K562 (cell line): ENCODE results near the gene FAM72C.
"Not testable (repeated sequence)": the region's sequence is repeated elsewhere in the genome, so short reads cannot be mapped to it uniquely, and the experiment has no call there.

Source experiments
- CTCF ChIP-seq, 3 experiments: IDR thresholded peaks in 2 of 3; conservative IDR thresholded peaks in 1 of 3; 2 replicates each; pipeline ENCODE4 v1.5.1; 2011 to 2012; ENCODE audit warnings: low read length in 3 of 3, mild to moderate bottlenecking in 3 of 3, control low read depth in 2 of 3, improper control_type of control experiment in 1 of 3, inconsistent platforms in 1 of 3, low read depth in 1 of 3, mixed read lengths in 1 of 3, moderate library complexity in 1 of 3; ENCODE audit not compliant: insufficient read depth in 2 of 3
- EGR1 ChIP-seq: fragments of 450-650 bp; conservative IDR thresholded peaks from 2 replicates; pipeline ENCODE4 v1.6.1; 2017; ENCODE audit warnings: mild to moderate bottlenecking
- FOXP1 ChIP-seq: sonication (generic); formaldehyde crosslinking; IDR thresholded peaks from 2 replicates; pipeline ENCODE4 v1.8.0; 2022; ENCODE audit warnings: mild to moderate bottlenecking, missing genetic modification reagents
- LARP7 ChIP-seq: fragments of 450-650 bp; IDR thresholded peaks from 2 replicates; pipeline ENCODE4 v1.6.1; 2016
- PML ChIP-seq: IDR thresholded peaks from 2 replicates; pipeline ENCODE4 v1.6.1; 2012; ENCODE audit warnings: low read length, inconsistent platforms
- SMC3 ChIP-seq: conservative IDR thresholded peaks from 2 replicates; pipeline ENCODE4 v1.6.1; 2011; ENCODE audit warnings: low read depth, low read length, improper control_type of control experiment; ENCODE audit not compliant: insufficient read depth
- TOE1 ChIP-seq, 2 experiments: fragments of 450-650 bp in 1 of 2; sonication (generic) in 1 of 2; formaldehyde crosslinking in 1 of 2; IDR thresholded peaks; 2 replicates each; pipeline versions ENCODE4 v1.7.1 to v1.8.0; 2016 to 2022; ENCODE audit warnings: borderline replicate concordance in 2 of 2, mild to moderate bottlenecking in 2 of 2, antibody characterized with exemption in 1 of 2, inconsistent platforms in 1 of 2, low read depth in 1 of 2, missing genetic modification reagents in 1 of 2, moderate library complexity in 1 of 2

DNA sequence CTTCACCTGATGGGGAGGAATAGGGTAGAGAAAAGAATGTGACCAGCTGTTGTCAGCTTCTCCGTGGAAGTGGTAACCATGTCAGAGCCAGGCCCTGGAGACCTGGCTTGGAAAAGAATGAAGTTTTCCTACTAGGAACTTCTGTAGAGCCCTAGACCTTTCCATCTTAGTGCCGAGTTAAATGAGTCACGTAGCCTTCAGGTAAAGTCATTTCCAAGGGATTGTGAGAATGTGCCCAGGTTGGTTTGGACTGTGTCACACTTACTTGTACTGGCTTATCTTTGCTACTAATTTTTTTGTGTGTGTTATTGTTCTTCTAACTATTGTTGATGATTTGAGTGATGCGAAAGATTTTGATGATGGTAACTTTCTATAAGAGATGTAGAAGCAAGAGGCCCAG lies 42.3 kb upstream of the FAM72C start:
- not testable (repeated sequence) for TF ChIP-seq FOXP1 (CRISPR knock-in tag); PML; TOE1 (IDR thresholded peaks at IDR 0.05; ENCODE audit: borderline replicate concordance); TOE1 (CRISPR knock-in tag; IDR thresholded peaks at IDR 0.05; ENCODE audit: borderline replicate concordance, low read depth); SMC3; CTCF (IDR thresholded peaks at IDR 0.05 in 2 of 3, conservative IDR thresholded peaks at IDR 0.05 in 1 of 3; ENCODE audit: insufficient read depth in 2 of 3, low read depth in 1 of 3, low read length in 3 of 3); LARP7; EGR1
